Stimulated activated CD4-positive, alpha-beta T cell treated with anti-CD3 and anti-CD28 coated beads, TNF-alpha, amount 100 ng/mL, for 1 hour (primary cell): ENCODE results near the gene APMAP.

Experiments used
- DNase-seq, 3 donors: peaks; one replicate each; pipeline ENCODE4 v3.0.0-alpha.2; 2020; ENCODE audit warnings: low read depth in 3 of 3, low spot score in 1 of 3

The APMAP gene

GRCh38 chr20:24987873-24988835 lies 4.4 kb downstream of the APMAP start:
- DNase-seq, result no peak

GRCh38 chr20:24987244-24987643 lies 5.3 kb downstream of the APMAP start:
- no peak for DNase-seq

- DNase-seq, result no peak
These were observed 6.0 kb downstream of the APMAP start for GRCh38 chr20:24986436-24987015.

- no peak for DNase-seq
These were observed 6.7 kb downstream of the APMAP start for GRCh38 chr20:24985802-24986201.

- no peak for DNase-seq
These were observed 7.5 kb downstream of the APMAP start for GRCh38 chr20:24984961-24985640.

GRCh38 chr20:24983896-24984295 lies 8.7 kb downstream of the APMAP start:
- DNase-seq, result no peak

GRCh38 chr20:24981790-24982189 lies 10.8 kb downstream of the APMAP start:
- no peak for DNase-seq

GRCh38 chr20:24981282-24981681 lies 11.3 kb downstream of the APMAP start:
- DNase-seq, result no peak

GRCh38 chr20:24980291-24981053 lies 12.1 kb downstream of the APMAP start:
- no peak for DNase-seq

- DNase-seq, result no peak
These were observed 13.3 kb downstream of the APMAP start for GRCh38 chr20:24979036-24979960.

- no peak for DNase-seq
These were observed 14.0 kb downstream of the APMAP start for GRCh38 chr20:24978513-24978912.

- no peak for DNase-seq
These were observed 14.8 kb downstream of the APMAP start for GRCh38 chr20:24977797-24978196.

GRCh38 chr20:24977336-24977735 lies 15.2 kb downstream of the APMAP start:
- no peak for DNase-seq

- no peak for DNase-seq
These were observed 20.2 kb downstream of the APMAP start for GRCh38 chr20:24972341-24972740.

GRCh38 chr20:24971376-24972101 lies 21.0 kb downstream of the APMAP start:
- DNase-seq, result no peak

GRCh38 chr20:24970754-24971153 lies 21.8 kb downstream of the APMAP start:
- DNase-seq, result no peak

- DNase-seq, result no peak
These were observed 22.5 kb downstream of the APMAP start for GRCh38 chr20:24970030-24970553.

- no peak for DNase-seq
These were observed 23.1 kb downstream of the APMAP start for GRCh38 chr20:24969186-24970029.
